SK-N-SH treated with all-trans-retinoic acid at 6 μM for 48 hours (cell line): ENCODE data around the gene SPRR1A.

Experiments
- ATAC-seq: fragments of 200-7000 bp; cut with Tn5 transposase; 3 replicates; pipeline ENCODE4 v1.9.1; 2020; ENCODE audit warnings: mild to moderate bottlenecking, moderate library complexity
- ARNTL ChIP-seq: fragments of 450-650 bp; formaldehyde crosslinking; IDR thresholded peaks from 2 replicates; pipeline ENCODE4 v1.5.0; 2020; ENCODE audit warnings: low read depth, mild to moderate bottlenecking, moderate library complexity, borderline replicate concordance
- BACH2 ChIP-seq: fragments of 250-450 bp; sonication (Bioruptor Pico); IDR thresholded peaks from 2 replicates; pipeline ENCODE4 v1.9.0; 2021; ENCODE audit warnings: mild to moderate bottlenecking, borderline replicate concordance
- CREB5 ChIP-seq: fragments of 250-450 bp; sonication (Bioruptor Pico); IDR thresholded peaks from 2 replicates; pipeline ENCODE4 v1.5.1; 2020; ENCODE audit warnings: low read depth, mild to moderate bottlenecking, moderate library complexity
- CSDC2 ChIP-seq: fragments of 250-450 bp; sonication (Bioruptor Pico); IDR thresholded peaks from 2 replicates; pipeline ENCODE4 v1.5.0; 2020; ENCODE audit warnings: mild to moderate bottlenecking, moderate library complexity
- CSRNP3 ChIP-seq: fragments of 250-450 bp; sonication (Bioruptor Pico); IDR thresholded peaks from 2 replicates; pipeline ENCODE4 v1.5.1; 2021; ENCODE audit warnings: mild to moderate bottlenecking, moderate library complexity
- ESRRG ChIP-seq: fragments of 250-450 bp; sonication (Bioruptor Pico); IDR thresholded peaks from 2 replicates; pipeline ENCODE4 v1.6.1; 2021; ENCODE audit warnings: mild to moderate bottlenecking
- GLIS3 ChIP-seq: fragments of 250-450 bp; sonication (Bioruptor Pico); IDR thresholded peaks from 2 replicates; pipeline ENCODE4 v1.5.0; 2020; ENCODE audit warnings: mild to moderate bottlenecking, moderate library complexity
- ISL1 ChIP-seq: fragments of 250-450 bp; sonication (Bioruptor Pico); IDR thresholded peaks from 2 replicates; pipeline ENCODE4 v2.1.2; 2022; ENCODE audit warnings: mild to moderate bottlenecking, moderate library complexity
- OSR1 ChIP-seq: fragments of 250-450 bp; sonication (Bioruptor Pico); IDR thresholded peaks from 2 replicates; pipeline ENCODE4 v1.8.0; 2022; ENCODE audit warnings: moderate library complexity, mild to moderate bottlenecking, inconsistent platforms
- PATZ1 ChIP-seq: fragments of 250-450 bp; sonication (Bioruptor Pico); IDR thresholded peaks from 2 replicates; pipeline ENCODE4 v1.8.0; 2020; ENCODE audit warnings: mild to moderate bottlenecking, moderate library complexity, borderline replicate concordance
- POU6F1 ChIP-seq: fragments of 250-450 bp; sonication (Bioruptor Pico); IDR thresholded peaks from 2 replicates; pipeline ENCODE4 v1.8.0; 2021; ENCODE audit warnings: low read depth, mild to moderate bottlenecking, moderate library complexity, borderline replicate concordance
- PPARA ChIP-seq: fragments of 250-450 bp; sonication (Bioruptor Pico); IDR thresholded peaks from 2 replicates; pipeline ENCODE4 v1.5.0; 2020; ENCODE audit warnings: mild to moderate bottlenecking, borderline replicate concordance
- RARB ChIP-seq: fragments of 250-450 bp; sonication (Bioruptor Pico); IDR thresholded peaks from 2 replicates; pipeline ENCODE4 v1.8.0; 2021; ENCODE audit warnings: mild to moderate bottlenecking, moderate library complexity
- SNAI2 ChIP-seq: fragments of 250-450 bp; sonication (Bioruptor Pico); IDR thresholded peaks from 2 replicates; pipeline ENCODE4 v1.5.0; 2020; ENCODE audit warnings: mild to moderate bottlenecking, moderate library complexity
- TCF4 ChIP-seq: fragments of 250-450 bp; sonication (Bioruptor Pico); IDR thresholded peaks from 2 replicates; pipeline ENCODE4 v1.8.0; 2021; ENCODE audit warnings: mild to moderate bottlenecking, moderate library complexity, borderline replicate concordance
- TOX ChIP-seq: fragments of 250-450 bp; sonication (Bioruptor Pico); IDR thresholded peaks from 2 replicates; pipeline ENCODE4 v1.8.0; 2021; ENCODE audit warnings: mild to moderate bottlenecking, moderate library complexity, borderline replicate concordance
- ZC3H10 ChIP-seq: fragments of 250-450 bp; sonication (Bioruptor Pico); IDR thresholded peaks from 2 replicates; pipeline ENCODE4 v1.5.1; 2021; ENCODE audit warnings: mild to moderate bottlenecking, moderate library complexity
- ZFP3 ChIP-seq: fragments of 250-450 bp; sonication (Bioruptor Pico); IDR thresholded peaks from 2 replicates; pipeline ENCODE4 v1.5.0; 2020; ENCODE audit warnings: mild to moderate bottlenecking, moderate library complexity
- ZFP30 ChIP-seq: fragments of 450-650 bp; formaldehyde crosslinking; IDR thresholded peaks from 2 replicates; pipeline ENCODE4 v1.5.0; 2022; ENCODE audit warnings: mild to moderate bottlenecking, moderate library complexity
- ZNF565 ChIP-seq: fragments of 450-650 bp; formaldehyde crosslinking; conservative IDR thresholded peaks from 2 replicates; pipeline ENCODE4 v1.5.0; 2020; ENCODE audit warnings: low read depth, mild to moderate bottlenecking, moderate library complexity
- ZNF8 ChIP-seq: fragments of 450-650 bp; formaldehyde crosslinking; IDR thresholded peaks from 2 replicates; pipeline ENCODE4 v1.5.0; 2020; ENCODE audit warnings: mild to moderate bottlenecking, moderate library complexity
- TF ChIP-seq, protein P1 (sequence below): fragments of 250-450 bp; sonication (Bioruptor Pico); IDR thresholded peaks from 2 replicates; pipeline ENCODE4 v1.5.0; 2020; ENCODE audit warnings: mild to moderate bottlenecking, moderate library complexity

Gene SPRR1A

GRCh38 chr1:153000294-153000693 lies 16.4 kb downstream of the SPRR1A start:
- TF ChIP-seq ARNTL (CRISPR knock-in tag) = no peak
- TF ChIP-seq CREB5 (CRISPR knock-in tag) = no peak
- no peak for TF ChIP-seq PPARA
- TF ChIP-seq, protein P1, sequence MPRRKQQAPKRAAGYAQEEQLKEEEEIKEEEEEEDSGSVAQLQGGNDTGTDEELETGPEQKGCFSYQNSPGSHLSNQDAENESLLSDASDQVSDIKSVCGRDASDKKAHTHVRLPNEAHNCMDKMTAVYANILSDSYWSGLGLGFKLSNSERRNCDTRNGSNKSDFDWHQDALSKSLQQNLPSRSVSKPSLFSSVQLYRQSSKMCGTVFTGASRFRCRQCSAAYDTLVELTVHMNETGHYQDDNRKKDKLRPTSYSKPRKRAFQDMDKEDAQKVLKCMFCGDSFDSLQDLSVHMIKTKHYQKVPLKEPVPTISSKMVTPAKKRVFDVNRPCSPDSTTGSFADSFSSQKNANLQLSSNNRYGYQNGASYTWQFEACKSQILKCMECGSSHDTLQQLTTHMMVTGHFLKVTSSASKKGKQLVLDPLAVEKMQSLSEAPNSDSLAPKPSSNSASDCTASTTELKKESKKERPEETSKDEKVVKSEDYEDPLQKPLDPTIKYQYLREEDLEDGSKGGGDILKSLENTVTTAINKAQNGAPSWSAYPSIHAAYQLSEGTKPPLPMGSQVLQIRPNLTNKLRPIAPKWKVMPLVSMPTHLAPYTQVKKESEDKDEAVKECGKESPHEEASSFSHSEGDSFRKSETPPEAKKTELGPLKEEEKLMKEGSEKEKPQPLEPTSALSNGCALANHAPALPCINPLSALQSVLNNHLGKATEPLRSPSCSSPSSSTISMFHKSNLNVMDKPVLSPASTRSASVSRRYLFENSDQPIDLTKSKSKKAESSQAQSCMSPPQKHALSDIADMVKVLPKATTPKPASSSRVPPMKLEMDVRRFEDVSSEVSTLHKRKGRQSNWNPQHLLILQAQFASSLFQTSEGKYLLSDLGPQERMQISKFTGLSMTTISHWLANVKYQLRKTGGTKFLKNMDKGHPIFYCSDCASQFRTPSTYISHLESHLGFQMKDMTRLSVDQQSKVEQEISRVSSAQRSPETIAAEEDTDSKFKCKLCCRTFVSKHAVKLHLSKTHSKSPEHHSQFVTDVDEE (CRISPR knock-in tag) = no peak
- TF ChIP-seq POU6F1 (CRISPR knock-in tag) = no peak
- TF ChIP-seq ZNF565 = no peak
- no peak for TF ChIP-seq ZNF8 (CRISPR knock-in tag)
- TF ChIP-seq GLIS3 (CRISPR knock-in tag) = no peak
- TF ChIP-seq CSRNP3 = no peak
- no peak for TF ChIP-seq ESRRG (CRISPR knock-in tag)
- TF ChIP-seq ZC3H10 (CRISPR knock-in tag) = no peak
- no peak for TF ChIP-seq CSDC2 (CRISPR knock-in tag)
- no peak for TF ChIP-seq PATZ1 (CRISPR knock-in tag)
- TF ChIP-seq RARB = no peak
- no peak for TF ChIP-seq TOX
- no peak for TF ChIP-seq TCF4 (CRISPR knock-in tag)
- TF ChIP-seq OSR1 (CRISPR knock-in tag) = no peak
- no peak for TF ChIP-seq SNAI2 (CRISPR knock-in tag)
- no peak for ATAC-seq

GRCh38 chr1:153001382-153001781 lies 17.5 kb downstream of the SPRR1A start, which contains the start of gene SPRR3:
Gene SPRR3 (plus strand): TSS chr1:153001749. CDS start chr1:153003021, 1,272 bp downstream.
- ATAC-seq = no peak
- TF ChIP-seq ZNF8 (CRISPR knock-in tag) = no peak
- TF ChIP-seq TOX = no peak
- TF ChIP-seq ISL1 (CRISPR knock-in tag) = no peak
- TF ChIP-seq POU6F1 (CRISPR knock-in tag) = no peak
- no peak for TF ChIP-seq ZFP3 (CRISPR knock-in tag)
- no peak for TF ChIP-seq SNAI2 (CRISPR knock-in tag)
- TF ChIP-seq OSR1 (CRISPR knock-in tag) = no peak
- no peak for TF ChIP-seq ESRRG (CRISPR knock-in tag)
- TF ChIP-seq, protein P1 (CRISPR knock-in tag) = no peak
- TF ChIP-seq TCF4 (CRISPR knock-in tag) = no peak
- TF ChIP-seq CREB5 (CRISPR knock-in tag) = no peak
- TF ChIP-seq GLIS3 (CRISPR knock-in tag) = no peak
- no peak for TF ChIP-seq ZC3H10 (CRISPR knock-in tag)
- no peak for TF ChIP-seq ZFP30 (CRISPR knock-in tag)
- no peak for TF ChIP-seq PATZ1 (CRISPR knock-in tag)
- TF ChIP-seq ZNF565 = no peak
- no peak for TF ChIP-seq BACH2
